HCT116 (cell line): ENCODE results near the gene RRAS2. TPM values are rescaled to one million over a fixed set of nuclear protein-coding genes. Genes with fewer than 3 reads are reported as not detected.

Experiments used
- ATAC-seq: fragments of 200-7000 bp; cut with Tn5 transposase; 2 replicates; pipeline ENCODE4 v1.9.1; 2020; ENCODE audit warnings: mild to moderate bottlenecking, moderate library complexity
- BruUV-seq: library from RNA; stranded (reverse); fragments of 400-500 nt; replicated peaks from 2 replicates; lab custom pipeline; 2021; lab: Mats Ljungman, UMichigan
- CTCF ChIA-PET: fragments of 300-600 bp; sonication (Branson Sonifier 250); formaldehyde crosslinking; loops from one replicate; lab custom pipeline; 2021; ENCODE audit warnings: antibody characterized with exemption; lab: Charles Lee
- POLR2A ChIA-PET: fragments of 300-600, 350-600 bp; sonication (Branson Sonifier 250); formaldehyde crosslinking; loops from one replicate; lab custom pipeline; 2021; ENCODE audit warnings: antibody characterized with exemption; lab: Charles Lee
- RAD21 ChIA-PET, 2 experiments: fragments of 300-600 bp; sonication (Branson Sonifier 250); formaldehyde crosslinking; loops; one replicate each; lab custom pipeline; 2023; ENCODE audit warnings: low total read pairs in 2 of 2; ENCODE audit not compliant: uncharacterized antibody in 2 of 2, unreplicated experiment in 2 of 2, low non-redundant PET in 1 of 2; lab: Charles Lee
- DNase-seq: peaks from one replicate; pipeline ENCODE4 v3.0.0-alpha.2; 2010; ENCODE audit warnings: low read depth, low spot score
- H2AFZ ChIP-seq: fragments of 200-600 bp; shearing (Covaris generic), sonication (generic); 2 replicates; pipeline ENCODE4 v1.6.1; 2017; ENCODE audit warnings: low read depth, mixed run types, mixed read lengths, antibody characterized with exemption, low read length; ENCODE audit not compliant: poor library complexity, severe bottlenecking
- H3K27ac ChIP-seq: 2 replicates; pipeline ENCODE4 v1.5.1; 2012; ENCODE audit warnings: low read depth, low read length
- H3K27me3 ChIP-seq: fragments of 200-600 bp; sonication (generic); 2 replicates; pipeline ENCODE4 v1.6.1; 2016; ENCODE audit warnings: mixed run types, low read length, mixed read lengths; ENCODE audit not compliant: insufficient read depth
- H3K36me3 ChIP-seq, 2 experiments: fragments of 200-500 bp in 1 of 2; fragments of 200-600 bp in 1 of 2; sonication (Bioruptor generic) in 1 of 2; sonication (generic) in 1 of 2; 2 replicates each; pipeline versions ENCODE4 v1.5.1 to v1.6.1; 2014 to 2016; ENCODE audit warnings: low read length in 2 of 2, inconsistent platforms in 1 of 2, mixed read lengths in 1 of 2, mixed run types in 1 of 2; ENCODE audit not compliant: insufficient read depth in 2 of 2, control insufficient read depth in 1 of 2
- H3K4me1 ChIP-seq, 2 experiments: fragments of 200-600 bp in 1 of 2; sonication (generic) in 1 of 2; 2 replicates each; pipeline versions ENCODE4 v1.5.1 to v1.6.1; 2012 to 2017; ENCODE audit warnings: low read length in 2 of 2, inconsistent platforms in 1 of 2, mild to moderate bottlenecking in 1 of 2, mixed read lengths in 1 of 2, mixed run types in 1 of 2, moderate library complexity in 1 of 2; ENCODE audit not compliant: insufficient read depth in 2 of 2, control insufficient read depth in 1 of 2
- H3K4me2 ChIP-seq: fragments of 200-600 bp; sonication (generic); 2 replicates; pipeline ENCODE4 v1.6.1; 2017; ENCODE audit warnings: mixed run types, low read length, mixed read lengths
- H3K4me3 ChIP-seq, 2 experiments: fragments of 200-600 bp in 1 of 2; sonication (generic) in 1 of 2; replicated peaks in 1 of 2; 2 replicates each; pipeline ENCODE4 v1.5.1; 2011 to 2016; ENCODE audit warnings: low read length in 2 of 2, control low read depth in 1 of 2, low read depth in 1 of 2, mild to moderate bottlenecking in 1 of 2, mixed read lengths in 1 of 2, mixed run types in 1 of 2
- H3K79me2 ChIP-seq: fragments of 200-600 bp; sonication (generic); 2 replicates; pipeline ENCODE4 v1.6.1; 2017; ENCODE audit warnings: mild to moderate bottlenecking, mixed run types, low read length, moderate library complexity, mixed read lengths; ENCODE audit not compliant: insufficient read depth
- H3K9ac ChIP-seq: fragments of 200-600 bp; sonication (generic); 2 replicates; pipeline ENCODE4 v1.6.1; 2016; ENCODE audit warnings: low read length, mixed read lengths
- H3K9me2 ChIP-seq: fragments of 200-600 bp; sonication (generic), shearing (Covaris generic); 2 replicates; pipeline ENCODE4 v1.6.1; 2017; ENCODE audit warnings: mixed run types, mild to moderate bottlenecking, moderate library complexity; ENCODE audit not compliant: insufficient read depth
- H3K9me3 ChIP-seq, 2 experiments: fragments of 200-500 bp in 1 of 2; fragments of 200-600 bp in 1 of 2; sonication (Bioruptor generic) in 1 of 2; sonication (generic) in 1 of 2; 2 replicates each; pipeline ENCODE4 v1.6.1; 2014 to 2017; ENCODE audit warnings: low read length in 2 of 2, mixed read lengths in 2 of 2, inconsistent platforms in 1 of 2, low read depth in 1 of 2, mild to moderate bottlenecking in 1 of 2, mixed run types in 1 of 2, moderate library complexity in 1 of 2; ENCODE audit not compliant: control insufficient read depth in 1 of 2, insufficient read depth in 1 of 2
- H4K20me1 ChIP-seq: fragments of 200-600 bp; sonication (generic), shearing (Covaris generic); 2 replicates; pipeline ENCODE4 v1.6.1; 2017; ENCODE audit warnings: mixed run types, mild to moderate bottlenecking, moderate library complexity; ENCODE audit not compliant: insufficient read depth
- CTCF ChIP-seq, 3 experiments: fragments of 200-600 bp in 1 of 3; sonication (generic) in 1 of 3; IDR thresholded peaks in 2 of 3; conservative IDR thresholded peaks in 1 of 3; 2 replicates each; pipeline ENCODE4 v1.5.1; 2012 to 2017; ENCODE audit warnings: low read depth in 2 of 3, low read length in 2 of 3, antibody characterized with exemption in 1 of 3, borderline replicate concordance in 1 of 3, control low read depth in 1 of 3, mild to moderate bottlenecking in 1 of 3, mixed read lengths in 1 of 3, mixed run types in 1 of 3, moderate library complexity in 1 of 3; ENCODE audit not compliant: insufficient read depth in 1 of 3
- EGR1 ChIP-seq: IDR thresholded peaks from 2 replicates; pipeline ENCODE4 v1.6.1; 2012; ENCODE audit warnings: low read depth
- EZH2phosphoT487 ChIP-seq: fragments of 200-600 bp; IDR thresholded peaks from 2 replicates; pipeline ENCODE4 v1.6.1; 2018; ENCODE audit warnings: antibody characterized with exemption, borderline replicate concordance
- POLR2A ChIP-seq: IDR thresholded peaks from 2 replicates; pipeline ENCODE4 v1.7.0; 2011; ENCODE audit warnings: borderline replicate concordance; ENCODE audit not compliant: insufficient read depth, insufficient read length; ENCODE audit errors: extremely low read depth
- SIN3A ChIP-seq: IDR thresholded peaks from 2 replicates; pipeline ENCODE4 v1.6.1; 2012; ENCODE audit warnings: low read depth
- SP1 ChIP-seq: IDR thresholded peaks from 2 replicates; pipeline ENCODE4 v1.6.1; 2012; ENCODE audit warnings: low read depth
- SRF ChIP-seq: IDR thresholded peaks from 2 replicates; pipeline ENCODE4 v1.6.1; 2012; ENCODE audit warnings: low read depth
- ZBTB33 ChIP-seq: IDR thresholded peaks from 2 replicates; pipeline ENCODE4 v1.6.1; 2011; ENCODE audit warnings: mild to moderate bottlenecking, low read length, moderate library complexity; ENCODE audit not compliant: insufficient replicate concordance; ENCODE audit errors: extremely low read depth
- ZFX ChIP-seq: fragments of 450-650 bp; IDR thresholded peaks from 2 replicates; pipeline ENCODE4 v1.6.1; 2017
- ZNF274 ChIP-seq: fragments of 200-500 bp; sonication (Bioruptor generic); IDR thresholded peaks from 2 replicates; pipeline ENCODE4 v1.6.1; 2014; ENCODE audit warnings: mild to moderate bottlenecking, low read depth, low read length, inconsistent platforms
- intact Hi-C: fragments of 100-400 bp; cut with micrococcal nuclease; formaldehyde crosslinking; loops from 2 replicates; pipeline ENCODE4 v1.10.0; 2022
- total RNA-seq: library from RNA; stranded (reverse); gene quantifications from one replicate; pipeline ENCODE4 v1.2.1, GENCODE V29; 2021; ENCODE audit not compliant: unreplicated experiment
- TF ChIP-seq, protein P1 (sequence below): IDR thresholded peaks from 2 replicates; pipeline ENCODE4 v1.6.1; 2012

RRAS2 gene
- total RNA-seq, 1 experiment from 2014 or later: 54.5 TPM

- ATAC-seq (no peak), DNase-seq (no peak)
- peaks cover 0 to 13% of the 10 kb centered on the region in 2 experiments; a peak in 1 of 4 replicates for H3K36me3 ChIP-seq
- no peaks in the 10 kb centered on the region for H3K9me2 ChIP-seq
- H3K4me3 ChIP-seq: no peak overlapping the region
- TF ChIP-seq SP1 (no peak), CTCF (IDR thresholded peaks at IDR 0.05 in 2 of 3, conservative IDR thresholded peaks at IDR 0.05 in 1 of 3; ENCODE audit: borderline replicate concordance in 1 of 3, insufficient read depth in 1 of 3, low read depth in 2 of 3, low read length in 2 of 3) (no peak), ZFX (no peak), ZNF274 (no peak), EZH2phosphoT487 (no peak), POLR2A (no peak), SRF (no peak), ZBTB33 (no peak), EGR1 (no peak), SIN3A (no peak)
- TF ChIP-seq, protein P1, sequence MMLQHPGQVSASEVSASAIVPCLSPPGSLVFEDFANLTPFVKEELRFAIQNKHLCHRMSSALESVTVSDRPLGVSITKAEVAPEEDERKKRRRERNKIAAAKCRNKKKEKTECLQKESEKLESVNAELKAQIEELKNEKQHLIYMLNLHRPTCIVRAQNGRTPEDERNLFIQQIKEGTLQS: no peak
- peaks cover 96% of the 10 kb centered on the region for H3K79me2 ChIP-seq
- H3K27ac ChIP-seq: no peak overlapping the region
- H4K20me1 ChIP-seq: no peaks in the 10 kb centered on the region; the same call in 1 of the 2 replicates
- no peak overlapping the region for H2AFZ ChIP-seq
- ChIA-PET POLR2A (no interaction called here), RAD21 (no interaction called here), CTCF (no interaction called here)
- 0 out of 4 replicates have a peak, but pooled peaks cover 0 to 8% of the 10 kb centered on the region in 2 experiments for H3K9me3 ChIP-seq
- H3K4me2 ChIP-seq: no peak overlapping the region
- intact Hi-C loops: no loop called here
- H3K4me1 ChIP-seq: no peaks in the 10 kb centered on the region; a peak in 1 of 4 replicates
- no peaks in the 10 kb centered on the region for H3K27me3 ChIP-seq
- H3K9ac ChIP-seq: no peak overlapping the region
- no TSS peak for BruUV-seq
Measured at GRCh38 chr11:14346303-14346955, 12.6 kb downstream of the RRAS2 start.
